Occipital lobe (tissue), 3 donors: ENCODE data around the gene ANKRD33B. TPM values are rescaled to one million over a fixed set of nuclear protein-coding genes. Genes with fewer than 3 reads are reported as not detected.

ENCODE experiments used
- DNase-seq: peaks from one replicate; lab custom pipeline; 2025; lab: John Stamatoyannopoulos, UW
- small RNA-seq: library from RNA; depleted of rRNA; stranded (forward); fragments of <200 nt; gene quantifications from one replicate; pipeline ENCODE3, GENCODE V24; 2014
- total RNA-seq: library from RNA; depleted of rRNA; stranded (reverse); fragments of >200 nt; gene quantifications from one replicate; pipeline ENCODE4 v1.2.3, GENCODE V29; 2014

The ANKRD33B gene
- total RNA-seq, 1 donor from 2014 or later = 4.2 TPM

GRCh38 chr5:10691826-10692785, 128.2 kb downstream of the ANKRD33B start:
- DNase-seq = no peak

DNA sequence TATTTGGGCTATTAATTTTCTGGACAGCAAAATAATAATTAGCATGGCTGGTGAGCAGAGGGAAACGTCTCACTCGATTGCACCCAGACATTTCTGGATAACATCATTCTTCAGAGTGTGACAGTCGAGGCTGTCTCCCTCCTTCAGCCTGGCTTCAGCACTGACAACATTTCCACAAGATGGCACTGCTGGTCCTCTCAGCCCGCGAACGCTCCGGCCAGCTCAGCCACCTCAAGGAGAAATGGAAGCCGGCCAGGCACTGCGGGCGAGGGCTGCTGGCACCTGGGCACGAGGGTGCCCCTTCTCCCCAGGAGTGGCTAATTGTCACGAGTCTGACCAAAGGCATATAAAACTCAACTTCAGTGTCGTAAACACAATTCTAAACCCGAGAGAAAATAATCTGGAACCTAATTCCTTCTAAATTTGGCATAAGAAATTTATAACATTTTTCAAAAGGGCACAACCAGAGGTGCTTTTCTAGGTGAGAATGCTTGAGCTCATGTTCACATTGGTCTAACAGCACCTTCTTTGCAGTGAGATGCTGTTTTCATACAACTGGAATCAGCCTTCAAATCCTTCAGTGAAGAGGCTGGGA, 131.3 kb downstream of the ANKRD33B start:
- DNase-seq = peak; percentile 55

- DNase-seq = no peak
Measured at GRCh38 chr5:10695759-10696543, 132.1 kb downstream of the ANKRD33B start.

DNA sequence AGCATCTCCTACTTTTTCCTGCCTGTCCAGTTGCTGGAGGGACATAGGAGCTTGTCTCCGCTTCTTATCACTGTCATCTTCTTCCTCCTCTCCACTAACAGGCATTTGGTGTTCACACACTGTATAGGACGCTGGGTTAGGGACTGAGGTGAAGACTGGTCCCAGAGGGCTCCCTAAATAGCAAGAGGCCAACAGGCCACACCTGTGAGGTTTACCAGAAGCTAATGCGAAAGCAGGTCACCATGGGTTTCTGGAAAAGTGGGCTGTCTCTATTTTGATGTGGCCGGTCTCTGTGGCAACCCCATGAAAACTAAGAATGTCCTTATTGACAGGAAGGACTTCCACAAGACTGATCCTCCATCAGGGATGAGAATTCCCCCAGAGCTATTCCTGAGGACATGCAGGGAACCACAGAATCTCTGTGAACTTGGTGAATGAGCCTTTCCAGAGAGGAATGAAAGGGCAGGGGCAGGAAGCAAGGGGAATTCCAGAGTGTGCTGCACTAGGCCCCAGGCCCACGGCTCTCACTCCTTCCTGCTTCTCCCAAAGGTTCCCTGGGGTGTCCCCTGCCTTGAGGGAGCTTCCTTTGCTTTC, 135.5 kb downstream of the ANKRD33B start:
- no peak for DNase-seq

DNA sequence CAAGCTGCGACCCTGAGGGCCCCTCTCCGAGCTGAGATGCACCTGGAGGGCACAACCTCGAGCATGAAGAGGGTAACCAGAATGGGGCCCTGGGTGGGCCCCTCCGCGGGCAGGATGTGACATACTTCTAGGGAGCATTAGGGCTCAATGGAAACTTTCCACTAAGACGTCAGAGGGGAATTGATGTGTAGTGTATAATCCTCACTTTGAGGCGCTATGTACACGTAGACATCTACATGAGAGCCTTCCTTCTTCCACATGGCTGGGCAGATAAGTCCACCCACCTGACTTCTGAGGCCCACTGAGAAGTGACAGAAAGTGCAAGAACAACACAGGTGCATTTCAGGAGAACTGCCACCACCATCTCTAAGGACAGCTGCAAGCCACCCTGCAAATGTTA, 136.1 kb downstream of the ANKRD33B start:
- DNase-seq = no peak

DNA sequence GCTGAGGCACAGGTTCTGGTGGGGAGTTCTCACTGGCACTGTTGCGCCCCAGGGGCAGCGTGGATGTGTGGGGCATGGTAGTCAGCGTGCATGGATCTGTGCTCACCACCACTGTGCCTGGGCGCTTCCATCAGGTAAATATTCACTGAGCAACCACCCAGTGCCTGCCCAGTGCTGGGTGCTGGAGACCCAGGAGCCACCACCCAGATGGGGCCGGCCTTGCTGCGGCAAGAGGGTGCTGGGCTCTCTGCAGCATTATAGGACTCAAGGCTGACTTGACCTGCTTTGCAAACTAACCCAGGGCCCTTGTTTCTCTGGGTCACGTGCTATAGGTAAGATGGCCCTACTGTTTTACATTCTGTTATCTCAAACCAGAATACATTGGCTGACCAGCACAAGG, 136.6 kb downstream of the ANKRD33B start:
- DNase-seq = no peak

- DNase-seq = peak; percentile 12
Measured at GRCh38 chr5:10701567-10702039, 137.7 kb downstream of the ANKRD33B start.

DNA sequence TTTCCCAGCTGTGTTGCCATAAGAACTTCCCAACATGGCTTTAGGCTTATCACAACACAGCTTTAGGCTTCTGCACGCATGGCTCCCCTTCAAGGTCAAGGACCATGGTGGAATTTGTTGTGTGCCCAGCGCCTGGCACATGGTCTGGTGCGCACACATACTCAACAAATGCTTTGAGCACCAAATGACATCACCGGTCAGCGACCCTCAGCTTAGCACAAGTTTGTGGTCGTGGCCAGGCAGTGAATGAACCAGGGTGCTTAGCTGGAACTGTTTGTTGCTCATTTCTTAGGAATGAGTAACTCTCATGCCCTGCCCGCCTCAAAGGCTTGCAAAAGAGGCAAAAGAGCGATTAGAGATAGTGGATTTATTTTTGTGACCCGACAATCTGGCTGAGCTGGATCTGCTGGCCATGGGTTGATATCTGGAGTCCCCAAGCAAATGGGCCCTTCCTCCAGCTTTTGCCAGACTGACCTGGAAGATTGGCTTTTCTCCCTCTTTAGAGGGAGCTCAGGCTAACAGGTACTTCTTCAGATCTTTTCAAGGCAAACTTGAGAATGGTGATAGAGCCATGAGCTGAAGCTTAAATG, 138.3 kb downstream of the ANKRD33B start:
- no peak for DNase-seq

DNA sequence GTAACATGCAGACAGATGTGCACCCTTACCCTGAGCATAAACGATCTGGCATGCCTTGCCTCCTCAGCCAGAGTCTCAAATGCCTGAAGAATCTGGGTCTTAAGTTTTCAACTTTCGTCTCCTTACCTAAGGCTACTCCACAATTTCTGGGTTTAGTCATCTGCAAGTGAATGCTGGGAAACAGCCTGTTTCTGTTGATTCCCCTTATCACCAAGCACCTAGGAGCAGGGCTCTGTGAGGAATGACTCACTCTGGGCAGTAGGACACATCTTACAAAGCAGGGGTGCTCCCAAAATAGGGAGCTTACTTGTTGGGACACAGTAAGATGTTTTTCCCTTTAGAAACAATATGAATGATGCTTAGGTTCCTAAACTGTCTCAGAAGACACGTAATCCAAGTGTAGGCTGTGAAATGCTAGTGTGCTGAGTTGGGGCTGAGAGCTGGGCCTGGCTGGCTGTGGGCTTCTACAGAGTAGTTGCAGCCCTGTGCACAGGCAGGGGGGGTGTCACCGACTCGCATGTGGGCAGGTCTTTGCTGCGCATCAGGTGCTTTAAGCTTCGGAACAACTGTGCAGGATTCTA, 139.1 kb downstream of the ANKRD33B start:
- peak; percentile 38 for DNase-seq

- no peak for DNase-seq
Measured at GRCh38 chr5:10703676-10704075, 139.8 kb downstream of the ANKRD33B start.

DNA sequence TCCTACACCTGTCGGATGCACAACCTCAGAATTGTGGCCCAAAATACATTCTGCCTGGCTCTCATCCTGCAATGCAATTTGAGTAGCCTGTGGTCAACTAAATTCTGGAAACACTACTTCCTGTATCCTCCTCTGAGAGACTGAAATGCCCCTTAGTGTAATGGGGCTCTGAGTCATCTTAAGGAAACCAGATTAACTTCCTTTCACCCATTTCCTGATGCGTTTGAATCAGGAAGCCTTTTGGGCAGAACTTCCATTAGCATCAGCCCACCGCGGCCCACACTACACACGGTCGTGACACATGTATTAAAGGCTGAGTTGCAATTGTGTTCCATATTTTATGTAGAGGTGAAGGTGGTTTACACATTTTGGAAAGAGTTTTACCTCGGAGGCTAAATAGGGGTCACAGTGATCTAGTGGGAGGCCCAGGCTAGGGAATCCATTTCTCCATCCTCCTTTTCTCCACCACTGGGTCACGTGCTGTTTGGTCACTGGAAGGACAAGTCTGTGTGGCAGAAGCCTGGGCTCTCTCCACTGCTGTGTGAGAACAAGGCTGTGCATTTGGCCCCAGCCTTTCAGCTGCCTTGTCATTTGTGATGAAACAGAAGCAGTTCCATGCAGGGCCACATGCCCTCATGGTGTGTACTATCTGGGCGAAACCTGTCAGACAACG, 141.2 kb downstream of the ANKRD33B start:
- no peak for DNase-seq

GRCh38 chr5:10705747-10706146, 141.9 kb downstream of the ANKRD33B start:
- no peak for DNase-seq

GRCh38 chr5:10706326-10706725, 142.5 kb downstream of the ANKRD33B start:
- DNase-seq = no peak

Small RNA genes lying within 50 kb of the gene (small RNA-seq; reads per million reads assigned to genes)
- gene AC012629.4 (not detected), gene AC112200.1 (not detected)

Other genes with a start within 250 kb of the ANKRD33B start
- gene MARCHF6, start 210.4 kb upstream of the ANKRD33B start, total RNA-seq = 245 TPM
- gene ROPN1L, start 122.2 kb upstream of the ANKRD33B start, total RNA-seq = 1.9 TPM
- gene DAP, start 197.2 kb downstream of the ANKRD33B start, total RNA-seq = 5.8 TPM